Breast epithelium (tissue), 3 donors: ENCODE data around the gene SPANXC.

Source experiments
- CTCF ChIP-seq, 3 donors: fragments of 450-650 bp; IDR thresholded peaks; one replicate each; pipeline ENCODE4 v1.5.1; 2016 to 2017; ENCODE audit warnings: antibody characterized with exemption in 3 of 3, mild to moderate bottlenecking in 3 of 3, moderate library complexity in 3 of 3
- POLR2A ChIP-seq: fragments of 450-650 bp; IDR thresholded peaks from one replicate; pipeline ENCODE4 v1.6.1; 2016; ENCODE audit warnings: antibody characterized with exemption, mild to moderate bottlenecking, moderate library complexity
- POLR2AphosphoS5 ChIP-seq, 3 donors: sonication (generic); formaldehyde crosslinking; IDR thresholded peaks; one replicate each; pipeline ENCODE4 v1.6.1; 2017; ENCODE audit warnings: antibody characterized with exemption in 3 of 3

DNA sequence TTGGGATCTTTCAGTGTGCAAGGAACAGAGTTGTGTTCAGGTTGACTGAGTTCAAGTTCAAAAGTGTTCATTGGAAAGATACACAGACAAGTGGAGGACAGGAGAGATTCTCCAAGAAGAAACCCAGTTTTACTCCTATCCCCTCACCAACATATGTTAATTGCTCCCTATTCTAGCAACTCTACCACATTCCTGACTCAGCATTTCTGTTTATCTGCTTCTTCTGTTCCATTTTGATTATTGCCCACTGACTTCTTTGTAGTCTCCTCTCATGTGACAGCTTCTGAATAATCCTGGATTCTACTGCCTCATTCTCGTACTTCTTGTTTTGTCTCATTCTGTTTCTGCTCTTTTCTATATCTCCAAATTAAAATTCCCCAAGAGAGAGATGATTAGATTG lies 15.8 kb upstream of the SPANXC start:
- TF ChIP-seq CTCF (IDR thresholded peaks at IDR 0.05), result no peak
- no peak for TF ChIP-seq POLR2A
- TF ChIP-seq POLR2AphosphoS5 (IDR thresholded peaks at IDR 0.05), result no peak
